GM18951 (cell line): ENCODE results near the gene PPP2R5E.

Source experiments
- POLR2A ChIP-seq: IDR thresholded peaks from 4 replicates; pipeline ENCODE4 v1.6.1; 2011; ENCODE audit warnings: mild to moderate bottlenecking; ENCODE audit not compliant: insufficient read length, insufficient read depth; ENCODE audit errors: extremely low read depth
- in situ Hi-C: fragments of 300-500 bp; cut with MboI; formaldehyde crosslinking; loops from one replicate; pipeline ENCODE4 v1.12.0; 2022; ENCODE audit warnings: low sequenced_read_pairs, mixed read lengths, inconsistent platforms; ENCODE audit not compliant: unreplicated experiment

The PPP2R5E gene

GRCh38 chr14:63472986-63473788 is 70.0 kb downstream of the PPP2R5E start:
- in situ Hi-C loops: no loop called here
- TF ChIP-seq POLR2A: no peak

- TF ChIP-seq POLR2A: no peak
- in situ Hi-C loops: no loop called here
Measured at GRCh38 chr14:63470962-63471793, 72.0 kb downstream of the PPP2R5E start.

- TF ChIP-seq POLR2A: no peak
- in situ Hi-C loops: no loop called here
Measured at GRCh38 chr14:63468294-63468693, 74.9 kb downstream of the PPP2R5E start.

GRCh38 chr14:63467440-63468072 is 75.6 kb downstream of the PPP2R5E start:
- in situ Hi-C loops: no loop called here
- no peak for TF ChIP-seq POLR2A

- TF ChIP-seq POLR2A: no peak
- in situ Hi-C loops: no loop called here
Measured at GRCh38 chr14:63465347-63465746, 77.8 kb downstream of the PPP2R5E start.

- in situ Hi-C loops: no loop called here
- no peak for TF ChIP-seq POLR2A
Measured at GRCh38 chr14:63460680-63461369, 82.4 kb downstream of the PPP2R5E start.

- TF ChIP-seq POLR2A: no peak
- in situ Hi-C loops: no loop called here
Measured at GRCh38 chr14:63459738-63460137, 83.4 kb downstream of the PPP2R5E start.

GRCh38 chr14:63457498-63457897 is 85.7 kb downstream of the PPP2R5E start:
- in situ Hi-C loops: no loop called here
- TF ChIP-seq POLR2A: no peak

- no peak for TF ChIP-seq POLR2A
- in situ Hi-C loops: no loop called here
Measured at GRCh38 chr14:63454863-63455622, 88.1 kb downstream of the PPP2R5E start.

- no peak for TF ChIP-seq POLR2A
- in situ Hi-C loops: no loop called here
Measured at GRCh38 chr14:63454436-63454835, 88.7 kb downstream of the PPP2R5E start.

- in situ Hi-C loops: no loop called here
- TF ChIP-seq POLR2A: no peak
Measured at GRCh38 chr14:63453443-63453936, 89.7 kb downstream of the PPP2R5E start.

- no peak for TF ChIP-seq POLR2A
- in situ Hi-C loops: no loop called here
Measured at GRCh38 chr14:63452796-63453195, 90.4 kb downstream of the PPP2R5E start.
